Cardiac muscle cell (in vitro differentiated cells and primary cell): ENCODE results near the gene FBXL7. TPM values are rescaled to one million over a fixed set of nuclear protein-coding genes. Genes with fewer than 3 reads are reported as not detected.

Experiments
- DNase-seq, 2 donors: peaks; one replicate each; pipeline versions ENCODE4 v3.0.0 to v3.0.0-alpha.2; 2010 to 2017; ENCODE audit warnings: low read depth in 1 of 2, low spot score in 1 of 2
- H3K27ac ChIP-seq: fragments of 200-600 bp; sonication (generic); 2 replicates; pipeline ENCODE4 v1.5.1; 2016
- H3K27me3 ChIP-seq: fragments of 200-600 bp; sonication (generic); 2 replicates; pipeline ENCODE4 v1.6.0; 2016; ENCODE audit warnings: control low read depth
- H3K36me3 ChIP-seq: fragments of 200-600 bp; sonication (generic); 2 replicates; pipeline ENCODE4 v1.5.1; 2016; ENCODE audit warnings: control low read depth
- H3K4me1 ChIP-seq: fragments of 200-600 bp; sonication (generic); 2 replicates; pipeline ENCODE4 v1.8.1; 2017; ENCODE audit warnings: low read depth, mild to moderate bottlenecking, mixed run types
- H3K4me3 ChIP-seq: fragments of 200-600 bp; sonication (generic); 2 replicates; pipeline ENCODE4 v1.5.1; 2016; ENCODE audit warnings: mild to moderate bottlenecking
- H3K9me3 ChIP-seq: fragments of 200-600 bp; sonication (generic); 2 replicates; pipeline ENCODE4 v1.5.1; 2017; ENCODE audit warnings: low read depth, mild to moderate bottlenecking, control low read depth
- polyA plus RNA-seq: library from polyadenylated mRNA; unstranded; fragments of >200 nt; fragmentation: Nextera tagmentation; extraction: Ambion mirVana; gene quantifications from 2 replicates; pipeline ENCODE4 v1.2.1, GENCODE V29; 2016
- total RNA-seq: library from RNA; depleted of rRNA; stranded (reverse); fragments of >200 nt; gene quantifications from 2 replicates; pipeline ENCODE4 v1.2.3, GENCODE V29; 2016
- TF ChIP-seq, protein P1 (sequence below): IDR thresholded peaks from 2 replicates; pipeline ENCODE4 v1.5.1; 2012; ENCODE audit warnings: low read depth, mild to moderate bottlenecking, low read length

FBXL7 gene
- total and polyA plus RNA-seq, 2 experiments from 2014 or later, result 16.7 to 22.5 TPM

DNA sequence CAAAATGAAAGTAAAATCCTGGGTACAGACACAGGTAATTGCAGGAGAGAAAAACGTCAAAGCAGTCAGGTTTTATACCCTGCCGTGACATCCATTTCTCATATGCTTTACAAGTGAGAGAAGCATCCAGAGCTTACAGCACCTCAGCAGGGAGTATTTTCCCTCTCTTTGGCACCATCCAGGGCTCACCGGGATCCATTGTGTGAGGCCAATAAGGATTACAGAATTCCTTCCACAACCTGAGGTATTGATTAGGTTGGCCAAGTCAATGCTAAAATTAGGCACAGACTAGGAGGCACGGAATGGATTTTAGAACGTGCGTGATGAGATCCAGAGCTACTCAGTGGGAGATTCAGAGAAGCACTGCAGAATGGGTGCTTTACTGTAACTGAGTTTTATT is 296.6 kb downstream of the FBXL7 start:
- Histone ChIP-seq H3K4me3 (no peak overlapping the region), H3K27ac (no peak overlapping the region), H3K9me3 (no peaks in the 10 kb centered on the region), H3K27me3 (no peaks in the 10 kb centered on the region), H3K36me3 (no peaks in the 10 kb centered on the region), H3K4me1 (peaks cover 8% of the 10 kb centered on the region)
- TF ChIP-seq, protein P1, sequence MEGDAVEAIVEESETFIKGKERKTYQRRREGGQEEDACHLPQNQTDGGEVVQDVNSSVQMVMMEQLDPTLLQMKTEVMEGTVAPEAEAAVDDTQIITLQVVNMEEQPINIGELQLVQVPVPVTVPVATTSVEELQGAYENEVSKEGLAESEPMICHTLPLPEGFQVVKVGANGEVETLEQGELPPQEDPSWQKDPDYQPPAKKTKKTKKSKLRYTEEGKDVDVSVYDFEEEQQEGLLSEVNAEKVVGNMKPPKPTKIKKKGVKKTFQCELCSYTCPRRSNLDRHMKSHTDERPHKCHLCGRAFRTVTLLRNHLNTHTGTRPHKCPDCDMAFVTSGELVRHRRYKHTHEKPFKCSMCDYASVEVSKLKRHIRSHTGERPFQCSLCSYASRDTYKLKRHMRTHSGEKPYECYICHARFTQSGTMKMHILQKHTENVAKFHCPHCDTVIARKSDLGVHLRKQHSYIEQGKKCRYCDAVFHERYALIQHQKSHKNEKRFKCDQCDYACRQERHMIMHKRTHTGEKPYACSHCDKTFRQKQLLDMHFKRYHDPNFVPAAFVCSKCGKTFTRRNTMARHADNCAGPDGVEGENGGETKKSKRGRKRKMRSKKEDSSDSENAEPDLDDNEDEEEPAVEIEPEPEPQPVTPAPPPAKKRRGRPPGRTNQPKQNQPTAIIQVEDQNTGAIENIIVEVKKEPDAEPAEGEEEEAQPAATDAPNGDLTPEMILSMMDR, result no peak
- DNase-seq, result no peak

DNA sequence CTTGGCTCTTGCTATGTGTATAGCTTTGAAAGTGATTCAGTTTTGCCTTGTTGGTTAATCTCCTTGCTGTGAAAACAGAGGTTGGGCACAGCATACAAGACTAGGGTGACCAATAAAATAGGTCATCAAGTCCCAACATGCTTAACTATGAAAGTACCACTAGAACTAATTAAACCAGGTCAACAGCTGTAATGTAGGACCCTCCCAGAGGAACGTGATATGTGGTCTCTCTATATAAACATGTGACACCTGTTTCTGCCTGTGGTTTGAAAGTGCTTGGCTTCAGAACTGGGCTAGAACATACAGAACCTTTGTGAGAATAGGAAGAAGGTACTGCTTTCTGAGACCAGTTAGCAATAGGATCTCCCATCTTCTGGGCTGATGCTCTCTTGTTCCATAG is 297.1 kb downstream of the FBXL7 start:
- TF ChIP-seq, protein P1, result no peak
- H3K27me3 ChIP-seq, result no peaks in the 10 kb centered on the region

DNA sequence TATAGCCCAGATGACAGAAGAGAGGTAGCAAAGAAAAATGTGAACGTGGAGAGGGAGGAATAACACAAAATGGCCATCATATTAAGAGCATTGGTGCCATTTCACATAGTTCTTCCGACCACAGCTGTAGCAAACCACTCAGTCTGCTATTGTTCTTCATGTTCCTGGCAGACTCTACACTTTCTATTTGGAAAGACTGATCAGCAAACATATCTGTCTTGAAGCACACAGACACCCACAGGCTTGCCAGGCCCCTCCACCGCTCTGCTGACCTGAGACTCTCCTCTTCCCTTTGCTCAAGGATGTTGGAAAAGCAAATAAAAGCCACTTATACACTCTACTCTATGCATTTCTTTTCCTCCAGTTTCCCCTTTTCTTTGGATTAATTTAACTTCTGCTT is 298.0 kb downstream of the FBXL7 start:
- Histone ChIP-seq H3K36me3 (no peaks in the 10 kb centered on the region), H3K9me3 (no peaks in the 10 kb centered on the region), H3K4me3 (no peak overlapping the region), H3K4me1 (peaks cover 8% of the 10 kb centered on the region), H3K27me3 (no peaks in the 10 kb centered on the region), H3K27ac (no peak overlapping the region)
- TF ChIP-seq, protein P1, result no peak
- peak in 1 of 2 donors; percentile 58 for DNase-seq

More for the DNA sequence above, 297.1 kb downstream of the FBXL7 start:
- H3K4me3 ChIP-seq, result no peak overlapping the region
- H3K9me3 ChIP-seq, result no peaks in the 10 kb centered on the region
- DNase-seq, result no peak
- no peaks in the 10 kb centered on the region for H3K36me3 ChIP-seq
- peaks cover 8% of the 10 kb centered on the region for H3K4me1 ChIP-seq
- no peak overlapping the region for H3K27ac ChIP-seq

DNA sequence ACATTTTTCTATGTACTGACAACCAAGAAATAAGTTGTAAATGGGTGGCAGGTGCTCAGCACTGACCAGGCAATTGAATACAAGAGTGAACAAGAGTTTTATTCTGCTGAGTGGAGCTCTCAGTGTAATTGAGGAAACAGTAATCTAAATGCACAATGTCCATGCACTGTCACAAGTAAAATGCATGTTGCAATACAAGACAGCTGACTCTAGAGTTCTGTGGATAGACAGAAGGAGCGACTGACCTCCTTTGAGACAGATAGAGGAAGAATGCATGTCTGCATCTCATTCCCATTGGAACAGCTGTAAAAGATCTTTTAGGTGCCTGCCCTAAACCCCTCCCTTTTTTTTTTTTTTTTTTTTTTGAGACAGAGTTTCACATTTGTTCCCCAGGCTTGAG is 299.0 kb downstream of the FBXL7 start:
- no peaks in the 10 kb centered on the region for H3K9me3 ChIP-seq

DNA sequence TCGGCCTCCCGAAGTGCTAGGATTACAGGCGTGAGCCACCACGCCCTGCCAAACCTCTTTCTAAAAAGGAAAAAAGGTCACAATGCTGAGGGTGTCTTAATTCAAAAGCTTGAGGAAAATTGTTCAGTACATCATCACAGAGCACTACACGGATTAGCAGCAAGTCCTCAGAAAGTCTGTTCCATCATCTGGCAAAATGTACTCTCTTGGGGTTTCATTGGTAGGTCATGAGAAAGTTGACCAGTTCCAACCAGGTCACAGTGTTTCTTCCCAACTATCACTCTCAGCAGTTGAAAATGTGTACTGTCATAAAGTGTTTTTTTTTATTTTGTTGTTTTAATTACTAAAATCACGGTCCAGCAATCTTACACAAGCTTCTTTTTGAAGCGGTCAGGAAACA is 299.6 kb downstream of the FBXL7 start:
- H3K27ac ChIP-seq, result no peak overlapping the region
- H3K4me3 ChIP-seq, result no peak overlapping the region
- peaks cover 2% of the 10 kb centered on the region for H3K9me3 ChIP-seq
- no peaks in the 10 kb centered on the region for H3K36me3 ChIP-seq
- no peaks in the 10 kb centered on the region for H3K4me1 ChIP-seq
- H3K27me3 ChIP-seq, result no peaks in the 10 kb centered on the region
- no peak for DNase-seq
- TF ChIP-seq, protein P1, result no peak

More for the DNA sequence above, 299.0 kb downstream of the FBXL7 start:
- TF ChIP-seq, protein P1, result no peak
- Histone ChIP-seq H3K27me3 (no peaks in the 10 kb centered on the region), H3K4me1 (peaks cover 4% of the 10 kb centered on the region), H3K27ac (no peak overlapping the region), H3K4me3 (no peak overlapping the region), H3K36me3 (no peaks in the 10 kb centered on the region)
- no peak for DNase-seq

DNA sequence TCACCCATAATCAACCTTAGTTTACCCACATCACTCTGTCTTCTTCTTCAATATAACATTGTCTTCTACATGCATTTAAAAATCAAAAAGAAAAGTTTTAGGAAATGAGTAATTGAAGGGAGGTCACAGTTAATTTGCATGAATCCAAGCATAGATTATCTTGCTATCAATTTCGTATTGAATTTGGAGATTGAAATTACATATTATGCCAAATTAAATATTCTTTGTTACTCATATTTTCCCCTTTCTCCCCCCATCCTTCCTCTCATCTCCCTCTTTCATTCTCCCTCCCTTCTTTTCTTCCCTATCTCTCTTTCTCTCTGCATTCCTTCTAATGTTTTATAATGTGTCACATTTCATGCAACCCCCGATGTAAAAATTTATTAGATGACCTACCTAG is 303.3 kb downstream of the FBXL7 start:
- no peaks in the 10 kb centered on the region for H3K36me3 ChIP-seq
- TF ChIP-seq, protein P1, result no peak
- DNase-seq, result no peak

More for the DNA sequence above, 303.3 kb downstream of the FBXL7 start:
- Histone ChIP-seq H3K27ac (no peak overlapping the region), H3K4me1 (peaks cover 3% of the 10 kb centered on the region), H3K4me3 (no peak overlapping the region), H3K27me3 (no peaks in the 10 kb centered on the region), H3K9me3 (peaks cover 2% of the 10 kb centered on the region)
